Hippocampal formation (tissue), 2 donors: ENCODE measurements around the gene SLC1A7.

ENCODE experiments used
- DNase-seq, 2 donors: peaks; one replicate each; lab custom pipeline; 2025; lab: John Stamatoyannopoulos, UW

Gene SLC1A7

DNA sequence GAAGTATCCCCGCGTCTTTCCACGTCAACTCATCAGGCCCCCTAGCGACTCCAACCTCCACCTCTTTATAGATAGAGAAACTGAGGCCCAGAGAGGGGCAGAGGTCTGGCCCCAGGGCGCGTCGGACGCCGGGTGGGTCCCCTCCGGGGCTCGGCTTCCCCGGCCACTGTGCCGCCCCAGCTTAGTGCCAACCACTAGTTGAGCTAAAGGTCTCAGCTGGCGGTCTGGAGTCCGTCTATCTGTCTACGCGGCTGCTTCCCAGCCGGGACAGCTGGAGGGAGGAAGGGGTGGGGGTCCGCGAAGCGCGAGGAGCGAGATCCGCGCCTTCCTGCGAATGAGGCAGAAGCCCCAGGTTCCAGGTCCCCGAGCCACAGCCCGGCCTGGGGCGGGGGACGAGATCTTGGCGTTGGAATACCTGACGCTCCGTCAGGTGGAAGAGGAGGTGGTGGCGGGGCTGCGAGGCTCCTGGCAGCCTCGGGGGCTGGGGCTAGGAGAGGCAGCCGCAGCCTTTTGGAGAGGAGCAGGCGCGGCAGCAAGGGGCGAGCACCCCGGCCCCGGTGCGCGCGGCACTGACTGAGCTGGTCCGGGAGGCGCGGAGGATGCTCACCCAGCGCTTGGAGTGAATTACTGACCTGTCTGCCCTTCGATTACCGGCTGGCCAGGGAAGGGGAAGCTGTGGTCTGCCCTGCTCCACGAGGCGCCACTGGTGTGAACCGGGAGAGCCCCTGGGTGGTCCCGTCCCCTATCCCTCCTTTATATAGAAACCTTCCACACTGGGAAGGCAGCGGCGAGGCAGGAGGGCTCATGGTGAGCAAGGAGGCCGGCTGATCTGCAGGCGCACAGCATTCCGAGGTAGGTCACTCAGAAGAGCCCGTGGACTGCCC lies 79.5 kb downstream of the SLC1A7 start:
- DNase-seq: no peak

DNA sequence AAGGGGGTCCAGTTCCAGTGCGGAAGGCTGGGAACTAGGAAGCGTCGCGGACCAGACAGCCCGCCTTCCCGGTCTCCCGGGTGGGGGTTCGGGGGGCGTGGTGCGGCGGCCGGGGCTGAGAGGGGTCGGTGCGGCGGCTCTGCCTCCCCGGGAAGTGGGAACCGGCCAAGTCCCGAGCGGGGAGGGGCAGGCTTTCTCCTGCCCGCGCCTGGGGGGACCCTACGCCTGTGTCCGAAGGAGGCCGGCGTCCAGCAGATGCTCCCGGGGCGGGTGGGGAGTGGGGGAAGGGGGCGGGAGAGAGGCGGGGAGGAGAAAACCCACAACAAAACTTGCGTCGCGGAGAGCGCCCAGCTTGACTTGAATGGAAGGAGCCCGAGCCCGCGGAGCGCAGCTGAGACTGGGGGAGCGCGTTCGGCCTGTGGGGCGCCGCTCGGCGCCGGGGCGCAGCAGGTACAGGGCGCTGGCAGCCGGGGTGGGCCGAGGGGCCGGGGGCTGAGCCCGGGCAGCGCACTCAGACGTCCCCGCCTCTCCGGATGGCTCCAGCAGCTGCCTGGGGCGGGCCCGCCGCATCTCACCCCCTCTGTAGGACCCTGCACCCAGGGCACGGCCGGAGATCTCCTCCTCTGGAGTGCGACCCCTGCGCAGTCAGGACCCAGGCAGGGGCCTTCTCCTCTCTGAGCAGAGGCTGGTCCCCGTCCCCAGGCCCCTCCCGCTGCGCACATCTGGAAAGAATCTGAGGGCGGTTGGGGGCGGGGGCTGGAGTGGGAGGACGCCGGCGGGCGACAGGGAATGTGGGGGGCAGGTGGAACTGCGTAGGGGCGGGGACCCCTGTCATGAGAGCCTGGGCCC lies 80.4 kb downstream of the SLC1A7 start, which contains the start of gene PODN:
Gene PODN (plus strand): TSS at position 355 of the 849 bp plus-strand sequence. CDS start 7,643 bp downstream, outside the sequence.
- no peak for DNase-seq

DNA sequence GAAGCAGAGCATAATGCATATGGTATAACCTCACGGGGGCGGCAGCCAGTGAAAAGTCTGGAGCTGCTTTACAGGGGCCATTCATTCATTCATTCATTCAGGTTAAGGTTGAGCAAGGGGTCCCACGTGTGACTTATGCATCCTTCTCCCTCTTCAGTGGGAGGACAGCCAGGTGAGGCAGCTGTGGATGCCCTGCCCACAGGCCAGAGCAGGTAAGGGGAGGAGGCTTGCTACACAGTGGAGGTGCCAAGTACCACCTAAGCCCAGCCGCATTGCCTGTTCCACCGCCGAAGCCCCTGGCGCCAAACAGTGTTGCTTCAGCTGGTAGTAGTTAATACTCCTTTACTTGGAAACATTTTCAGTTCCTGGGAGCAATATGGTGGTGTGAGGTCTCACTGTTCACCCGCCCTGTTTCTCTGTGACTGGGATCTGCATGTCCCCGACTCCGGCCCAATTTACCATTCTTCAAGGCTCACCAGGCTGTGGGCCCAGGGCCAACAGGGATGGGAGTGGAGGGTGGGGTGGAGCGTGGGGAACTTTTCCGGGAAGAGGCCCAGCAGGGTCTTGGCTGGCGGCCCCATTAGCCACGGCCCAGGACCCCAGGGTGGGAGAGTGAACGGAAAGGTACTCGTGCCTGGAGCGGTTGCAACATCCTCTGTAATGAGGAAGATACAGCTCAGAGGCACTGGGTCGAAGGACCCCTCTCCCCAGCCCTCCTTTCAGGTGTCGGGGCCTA lies 81.1 kb downstream of the SLC1A7 start:
- no peak for DNase-seq

DNA sequence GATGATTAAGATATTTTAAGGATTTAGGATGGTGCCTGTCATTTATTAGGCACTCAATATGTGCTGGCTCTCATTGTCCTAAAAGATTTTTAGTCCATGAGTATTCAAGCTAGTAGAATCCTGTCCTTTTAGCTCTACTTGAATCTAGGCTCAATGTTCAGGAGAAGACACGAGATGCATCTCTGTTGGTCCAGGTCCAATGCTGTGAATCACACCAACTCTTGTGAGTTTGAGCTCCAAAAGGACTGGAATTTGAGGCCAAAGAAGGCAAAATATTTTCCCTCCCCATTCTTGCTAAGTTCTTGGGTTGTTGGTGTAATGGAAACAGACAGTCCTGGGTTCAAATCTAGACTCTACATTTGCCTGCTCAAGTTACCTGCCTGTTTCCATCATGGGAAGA lies 81.9 kb downstream of the SLC1A7 start:
- DNase-seq: no peak

DNA sequence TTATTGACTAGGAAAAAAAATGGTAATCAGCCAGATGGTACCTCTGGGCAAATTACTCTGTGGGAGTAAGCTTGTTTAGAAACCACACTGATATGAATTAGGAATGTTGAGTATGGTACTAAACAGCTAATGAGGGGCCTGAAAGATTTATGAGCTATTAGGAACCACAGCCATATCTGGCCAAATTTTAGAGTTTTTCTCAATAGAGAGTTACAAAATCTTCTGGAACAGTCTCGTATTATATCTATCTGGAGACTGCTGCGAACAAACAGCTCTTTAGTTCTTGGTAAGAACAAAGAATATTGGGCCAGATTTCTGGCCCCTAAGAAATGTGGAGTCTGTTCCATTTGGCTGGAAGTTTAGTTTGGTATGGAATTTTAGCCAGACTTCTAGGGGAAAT lies 85.3 kb downstream of the SLC1A7 start:
- DNase-seq: no peak

DNA sequence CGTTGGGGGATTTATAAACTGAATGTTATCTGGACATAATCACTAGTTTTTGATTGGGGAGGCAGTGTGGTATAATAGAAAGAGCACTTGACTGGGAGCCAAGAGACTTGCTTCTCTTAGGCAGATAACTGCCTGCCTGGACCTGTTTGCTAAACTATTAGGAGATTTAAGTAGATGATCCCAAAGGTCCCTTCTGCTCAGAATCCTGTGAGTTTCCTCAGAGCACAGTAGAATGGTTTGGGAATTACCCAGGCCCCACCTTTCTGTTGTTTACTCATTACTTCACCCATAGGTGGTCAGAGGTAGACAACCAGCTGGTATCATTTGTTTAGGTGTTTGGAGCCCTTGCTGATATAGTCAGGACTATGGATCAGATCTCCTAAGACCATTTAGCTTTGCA lies 90.8 kb downstream of the SLC1A7 start:
- DNase-seq: no peak

DNA sequence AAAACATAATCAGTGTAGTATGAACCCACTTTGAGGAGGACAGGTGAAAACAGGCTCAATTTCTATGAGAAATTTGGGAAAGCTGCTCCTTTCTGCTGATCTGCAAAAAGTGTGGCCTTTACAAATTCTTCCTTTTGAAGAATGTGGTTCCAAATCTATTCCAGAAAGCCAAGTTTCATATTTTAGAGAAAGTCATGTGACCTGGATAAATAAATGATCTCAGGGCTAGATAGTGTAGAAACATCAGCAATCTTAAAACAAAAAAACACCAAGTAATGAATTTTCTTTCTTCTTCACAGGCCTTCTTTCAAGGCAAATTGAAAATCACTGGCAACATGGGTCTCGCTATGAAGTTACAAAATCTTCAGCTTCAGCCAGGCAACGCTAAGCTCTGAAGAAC lies 92.1 kb downstream of the SLC1A7 start:
- DNase-seq: no peak

DNA sequence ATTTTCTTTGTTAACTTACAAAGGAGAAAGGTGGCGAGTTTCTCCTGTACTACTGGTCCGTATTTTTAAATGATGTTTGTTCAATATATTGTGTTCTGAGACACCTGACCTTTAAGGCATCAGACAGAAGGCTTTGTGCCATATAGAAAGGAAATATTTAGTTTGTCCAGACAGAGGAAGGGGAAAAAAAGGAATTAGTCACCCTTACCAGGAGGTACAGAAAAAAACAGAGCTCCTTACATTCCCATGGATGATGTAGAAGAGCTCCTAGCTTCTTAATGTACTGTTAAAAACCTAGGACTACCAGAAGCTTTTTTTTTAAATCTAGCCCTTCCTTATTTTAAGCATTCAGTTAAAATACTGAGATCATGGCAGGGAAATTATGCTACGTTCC lies 92.9 kb downstream of the SLC1A7 start:
- no peak for DNase-seq

DNA sequence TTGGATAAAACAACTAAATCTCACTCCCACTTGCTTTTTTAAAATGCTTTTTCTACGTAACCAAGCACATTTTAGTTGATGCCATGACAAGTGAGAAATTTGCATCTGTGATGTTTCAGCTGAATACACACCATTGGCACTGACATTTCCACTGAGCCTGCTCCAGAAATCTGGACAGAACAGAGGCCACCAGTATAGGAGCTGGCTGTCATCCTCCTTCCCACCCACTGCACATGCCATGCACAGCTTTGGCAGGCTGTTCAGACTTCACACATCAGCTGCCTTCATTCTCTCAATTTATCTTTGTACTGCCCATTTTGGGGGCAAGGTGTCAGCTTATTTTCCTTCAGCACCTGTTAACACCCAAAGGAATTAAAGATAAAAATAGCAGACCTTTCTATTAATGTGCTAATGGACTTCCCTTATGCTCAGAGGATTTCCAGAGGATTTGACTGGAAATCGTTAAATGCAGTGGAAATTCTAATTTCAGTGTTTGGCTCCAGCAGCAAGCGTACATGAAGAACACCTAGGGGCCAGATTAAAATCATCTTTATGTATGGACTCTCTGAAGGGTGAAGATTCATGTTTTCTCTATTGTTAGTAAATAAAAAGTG lies 93.4 kb downstream of the SLC1A7 start:
- peak; percentile 22 to 44 for DNase-seq

DNA sequence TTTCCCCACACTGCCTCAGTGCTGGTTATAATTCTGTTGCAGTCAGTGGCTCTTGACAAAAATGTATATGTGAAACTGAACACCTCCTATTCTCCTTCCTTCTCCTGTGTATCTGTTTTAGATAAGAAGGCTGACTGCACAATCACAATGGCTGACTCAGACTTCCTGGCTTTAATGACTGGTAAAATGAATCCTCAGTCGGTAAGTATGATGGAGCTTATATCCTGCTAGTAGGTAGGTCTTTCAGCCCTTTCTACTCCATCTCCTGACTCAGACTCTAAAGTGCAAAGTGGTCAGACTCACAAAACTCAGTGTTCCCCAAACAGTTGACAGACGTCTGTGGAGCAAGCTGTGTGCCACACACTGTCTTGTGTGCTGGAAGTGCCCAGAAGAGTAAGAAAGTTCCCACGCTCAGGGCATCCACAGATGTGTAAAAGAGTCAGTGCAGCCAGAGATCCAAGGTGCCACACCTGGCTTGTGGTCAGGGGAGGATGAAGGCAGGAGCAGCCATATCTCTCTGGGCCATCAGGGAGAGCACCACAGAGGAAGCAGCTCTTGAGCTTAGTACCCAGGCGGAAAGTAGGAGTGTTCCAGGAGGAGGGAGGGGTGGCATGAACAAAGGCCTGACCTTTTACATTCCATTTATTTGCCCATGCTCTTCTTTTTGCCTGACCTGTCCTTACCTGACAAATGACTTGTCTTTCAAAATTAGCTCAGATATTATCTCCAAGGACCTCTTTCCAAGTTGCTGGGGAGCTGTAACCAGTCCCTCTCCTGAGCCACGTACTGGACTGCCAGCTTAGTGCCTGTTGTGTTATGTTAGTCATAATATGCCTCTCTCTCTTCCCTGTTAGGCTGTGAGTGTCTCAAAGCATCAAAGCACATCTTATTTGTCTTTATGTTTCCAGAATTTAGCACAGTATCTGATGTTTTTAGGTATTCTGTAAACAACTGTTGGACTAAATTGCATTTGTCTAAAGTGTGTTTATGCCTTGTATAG lies 94.4 kb downstream of the SLC1A7 start:
- no peak for DNase-seq

DNA sequence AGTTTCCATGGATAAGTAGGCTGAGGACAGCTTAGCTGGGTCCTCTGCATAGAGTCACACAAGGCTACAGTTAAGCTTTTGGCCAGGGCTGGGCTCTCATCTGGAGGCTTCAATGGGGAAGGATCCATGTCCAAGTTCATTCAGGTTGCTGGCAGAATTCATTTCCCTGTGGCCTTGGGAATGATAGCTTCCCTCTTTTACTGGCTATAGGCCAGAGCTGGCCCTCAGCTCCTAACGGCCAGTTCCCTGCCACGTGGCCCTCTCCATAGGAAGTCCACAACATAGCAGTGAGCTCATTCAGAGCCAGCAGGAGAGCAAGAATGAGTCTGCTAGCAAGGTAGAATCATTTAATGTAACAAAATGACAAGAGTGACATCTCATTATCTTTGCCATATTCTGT lies 95.5 kb downstream of the SLC1A7 start:
- no peak for DNase-seq

DNA sequence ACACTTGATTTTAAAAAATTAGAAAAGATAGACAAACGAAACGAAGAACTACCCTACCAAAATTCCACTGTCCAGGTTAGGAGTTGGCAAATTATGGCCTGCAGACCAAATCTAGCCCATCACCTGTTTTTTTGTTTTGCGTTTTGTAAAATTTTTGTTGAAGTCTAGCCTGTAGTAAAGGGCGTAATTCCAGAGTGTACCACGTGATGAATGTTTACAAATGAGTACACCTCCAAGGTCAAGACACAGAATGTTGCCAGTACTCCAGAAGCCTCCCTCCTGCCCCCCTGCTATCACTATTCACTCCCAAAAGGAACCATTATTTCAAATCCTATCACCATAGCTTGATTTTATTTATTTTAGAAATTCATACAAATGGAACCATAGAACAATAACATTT lies 97.5 kb downstream of the SLC1A7 start:
- DNase-seq: no peak

DNA sequence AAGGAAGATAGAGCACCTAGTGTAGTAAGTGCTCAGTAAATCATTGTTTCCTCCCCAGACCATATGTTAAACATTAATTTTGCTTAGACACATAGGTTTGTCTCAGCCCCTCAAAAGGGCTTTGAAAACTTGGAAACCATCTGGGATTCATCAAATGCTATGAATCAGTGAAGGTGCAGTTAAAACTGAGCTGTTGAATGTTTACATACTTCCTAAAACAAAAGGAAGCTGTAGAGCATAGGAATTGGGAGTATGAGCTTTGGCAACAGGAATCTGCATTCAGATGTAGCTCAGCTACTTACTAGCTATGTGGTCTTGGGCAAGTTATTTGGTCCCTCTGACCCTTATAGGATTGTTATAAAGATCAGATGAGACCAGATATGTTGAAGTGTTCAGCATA lies 99.2 kb downstream of the SLC1A7 start:
- DNase-seq: no peak

DNA sequence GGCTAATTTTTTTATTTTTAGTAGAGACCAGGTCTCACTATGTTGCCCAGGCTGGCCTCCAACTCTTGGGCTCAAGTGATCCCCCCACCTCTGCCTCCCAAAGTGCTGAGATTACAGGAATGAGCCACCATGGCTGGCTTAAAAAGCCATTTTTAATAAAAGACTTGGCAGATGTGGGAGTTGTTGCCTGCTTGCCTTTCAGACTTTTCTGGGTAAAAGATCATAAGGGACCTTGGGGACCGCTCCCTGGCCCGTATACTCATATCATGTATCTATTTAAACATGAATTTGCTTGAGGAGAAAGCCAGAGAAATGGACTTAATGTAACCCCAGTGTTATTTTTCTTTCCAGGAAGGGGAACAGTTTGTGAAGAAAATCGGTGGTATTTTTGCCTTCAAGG lies 103.9 kb downstream of the SLC1A7 start:
- no peak for DNase-seq
